ENCODE data around the gene NTM.

- TF ChIP-seq POLR2AphosphoS5 (IDR thresholded peaks at IDR 0.05; ENCODE audit: low read depth, low read length) (no peak), POU2F2 (IDR thresholded peaks at IDR 0.05; ENCODE audit: low read depth, low read length) (no peak), POLR2A (IDR thresholded peaks at IDR 0.05; ENCODE audit: low read depth, low read length) (no peak), TAF1 (IDR thresholded peaks at IDR 0.05; ENCODE audit: low read depth, low read length) (no peak)
Measured at GRCh38 chr11:131898949-131899348, 528.5 kb downstream of the NTM start.

Measured in GM12891 (cell line).